Germinal center (tissue), 1 donor: Measurements from ENCODE around the gene ACE.
"Not testable (repeated sequence)": the region's sequence is repeated elsewhere in the genome, so short reads cannot be mapped to it uniquely, and the experiment has no call there.

Experiments used
- DNase-seq: peaks from one replicate; pipeline ENCODE4 v3.0.0; 2012; ENCODE audit warnings: mixed read lengths, low spot score

ACE gene

GRCh38 chr17:63444457-63444856, 32.4 kb upstream of the ACE start:
- DNase-seq, result no peak

- DNase-seq, result no peak
Observed at GRCh38 chr17:63445065-63445464, 31.8 kb upstream of the ACE start.

- DNase-seq, result peak; percentile 36
Observed at GRCh38 chr17:63445571-63445953, 31.3 kb upstream of the ACE start.

GRCh38 chr17:63445954-63446752, 30.7 kb upstream of the ACE start, which contains the start of gene CYB561:
TSS of gene CYB561 (minus strand) at chr17:63446306. CDS start at chr17:63437547, 8,759 bp downstream.
- DNase-seq, result peak; percentile 83

- no peak for DNase-seq
Observed at GRCh38 chr17:63446753-63447470, 29.9 kb upstream of the ACE start.

- no peak for DNase-seq
Observed at GRCh38 chr17:63447471-63448009, 29.3 kb upstream of the ACE start.

GRCh38 chr17:63448655-63449054, 28.2 kb upstream of the ACE start:
- DNase-seq, result no peak

GRCh38 chr17:63450551-63450950, 26.3 kb upstream of the ACE start:
- DNase-seq, result no peak

- DNase-seq, result no peak
Observed at GRCh38 chr17:63451150-63451549, 25.7 kb upstream of the ACE start.

GRCh38 chr17:63452046-63452961, 24.6 kb upstream of the ACE start:
- DNase-seq, result no peak

- DNase-seq, result no peak
Observed at GRCh38 chr17:63452962-63453551, 23.8 kb upstream of the ACE start.

- DNase-seq, result not testable (repeated sequence)
Observed at GRCh38 chr17:63454357-63454756, 22.5 kb upstream of the ACE start.

- no peak for DNase-seq
Observed at GRCh38 chr17:63454915-63455314, 21.9 kb upstream of the ACE start.

- DNase-seq, result no peak
Observed at GRCh38 chr17:63455417-63455816, 21.4 kb upstream of the ACE start.

- no peak for DNase-seq
Observed at GRCh38 chr17:63458478-63458877, 18.4 kb upstream of the ACE start.

- no peak for DNase-seq
Observed at GRCh38 chr17:63460018-63460417, 16.8 kb upstream of the ACE start.

- DNase-seq, result no peak
Observed at GRCh38 chr17:63463771-63464170, 13.1 kb upstream of the ACE start.

GRCh38 chr17:63464691-63465236, 12.1 kb upstream of the ACE start:
- DNase-seq, result no peak

GRCh38 chr17:63468099-63468498, 8.8 kb upstream of the ACE start:
- not testable (repeated sequence) for DNase-seq

- no peak for DNase-seq
Observed at GRCh38 chr17:63474174-63474573, 2.7 kb upstream of the ACE start.
